Measurements from ENCODE around the gene PMPCA.

PMPCA gene

GRCh38 chr9:136433043-136433715, 22.7 kb downstream of the PMPCA start:
- in situ Hi-C loops (cut with MboI; ENCODE audit: low sequenced_read_pairs), result no loop called here

DNA sequence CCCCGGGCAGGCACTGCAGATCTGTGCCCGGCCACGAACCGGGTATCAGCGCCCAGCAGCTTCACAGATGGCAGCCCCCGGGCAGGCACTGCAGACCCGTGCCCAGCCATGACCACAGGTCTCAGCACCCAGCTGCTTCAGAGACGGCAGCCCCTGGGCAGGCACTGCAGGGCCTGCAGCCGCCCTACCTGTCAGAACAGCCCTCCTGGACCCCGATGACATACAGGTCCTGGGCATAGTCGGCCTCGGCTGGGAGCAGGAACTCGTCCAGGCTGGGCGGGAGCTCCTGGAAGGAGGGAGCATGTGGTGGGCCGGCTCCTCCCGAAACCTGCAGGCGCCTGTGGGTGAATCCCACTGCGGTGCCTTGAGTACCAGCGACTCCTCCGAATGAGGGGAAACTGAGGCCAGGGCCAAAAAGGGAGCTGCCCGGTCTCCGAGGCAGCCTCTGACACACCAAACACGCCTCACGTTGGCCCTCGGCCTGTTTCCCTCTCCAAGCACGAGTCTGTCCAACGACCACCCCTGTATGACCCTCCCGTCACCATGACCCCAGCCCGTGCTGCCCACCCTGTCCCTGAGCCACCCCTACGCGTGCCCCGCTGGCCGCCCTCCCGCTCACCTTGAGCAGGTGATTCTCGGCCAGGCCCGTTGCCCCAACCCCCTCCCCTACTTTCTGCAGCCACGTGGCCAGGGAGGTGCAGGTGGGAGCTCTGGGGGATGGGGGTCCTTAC, 23.6 kb downstream of the PMPCA start:
- in situ Hi-C loops (cut with MboI; ENCODE audit: low sequenced_read_pairs), result no loop called here

DNA sequence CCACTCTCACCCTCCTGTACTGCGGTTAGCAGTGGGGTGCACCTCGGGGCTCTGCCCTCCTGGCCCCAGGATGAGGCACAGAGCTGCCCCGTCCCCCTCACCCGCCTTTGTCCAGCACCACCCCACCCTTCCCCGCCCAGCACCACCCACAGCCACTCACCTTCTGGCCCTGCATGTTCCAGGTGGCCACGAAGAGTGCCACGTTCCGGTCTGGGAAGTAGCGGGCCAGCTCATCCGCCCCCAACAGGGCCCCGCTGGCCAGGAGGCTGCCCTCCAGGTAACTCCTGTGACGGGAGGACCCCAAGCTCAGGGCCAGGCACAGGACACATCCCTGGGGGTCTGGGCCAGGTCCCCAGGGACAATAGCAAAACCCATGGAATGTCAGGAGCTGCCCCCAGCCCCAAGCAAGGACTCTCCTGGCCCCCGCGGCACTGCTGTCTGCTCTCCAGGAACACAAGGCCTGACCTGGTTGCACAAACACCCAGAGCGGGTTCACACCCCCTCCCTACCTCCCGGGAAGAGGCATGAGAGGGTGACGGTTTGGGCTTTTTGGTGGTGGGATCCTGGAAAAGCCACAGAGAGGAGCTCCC, 24.2 kb downstream of the PMPCA start:
- in situ Hi-C loops (cut with MboI; ENCODE audit: low sequenced_read_pairs), result no loop called here

- in situ Hi-C loops (cut with MboI; ENCODE audit: low sequenced_read_pairs), result no loop called here
Measured at GRCh38 chr9:136436055-136436634, 25.7 kb downstream of the PMPCA start.

DNA sequence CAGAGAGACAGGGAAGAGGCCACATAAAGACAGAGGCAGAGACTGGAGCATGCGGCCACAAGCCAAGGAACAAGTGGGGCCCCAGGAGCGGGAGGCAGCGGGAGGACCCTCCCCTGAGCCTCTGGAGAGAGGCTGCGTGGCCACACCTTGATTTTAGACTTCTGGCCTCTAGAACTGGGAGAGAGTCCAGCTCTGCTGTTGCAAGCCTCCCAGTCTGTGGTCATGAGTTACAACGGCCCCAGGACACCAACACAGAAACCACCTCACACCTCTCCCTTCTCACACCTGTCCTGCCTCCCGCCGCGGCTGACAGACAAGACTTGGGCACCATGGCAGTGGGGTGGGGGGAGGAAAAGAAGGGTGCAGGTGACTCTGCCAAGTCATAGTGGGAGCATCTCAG, 27.0 kb downstream of the PMPCA start:
- in situ Hi-C loops (cut with MboI; ENCODE audit: low sequenced_read_pairs), result no loop called here

DNA sequence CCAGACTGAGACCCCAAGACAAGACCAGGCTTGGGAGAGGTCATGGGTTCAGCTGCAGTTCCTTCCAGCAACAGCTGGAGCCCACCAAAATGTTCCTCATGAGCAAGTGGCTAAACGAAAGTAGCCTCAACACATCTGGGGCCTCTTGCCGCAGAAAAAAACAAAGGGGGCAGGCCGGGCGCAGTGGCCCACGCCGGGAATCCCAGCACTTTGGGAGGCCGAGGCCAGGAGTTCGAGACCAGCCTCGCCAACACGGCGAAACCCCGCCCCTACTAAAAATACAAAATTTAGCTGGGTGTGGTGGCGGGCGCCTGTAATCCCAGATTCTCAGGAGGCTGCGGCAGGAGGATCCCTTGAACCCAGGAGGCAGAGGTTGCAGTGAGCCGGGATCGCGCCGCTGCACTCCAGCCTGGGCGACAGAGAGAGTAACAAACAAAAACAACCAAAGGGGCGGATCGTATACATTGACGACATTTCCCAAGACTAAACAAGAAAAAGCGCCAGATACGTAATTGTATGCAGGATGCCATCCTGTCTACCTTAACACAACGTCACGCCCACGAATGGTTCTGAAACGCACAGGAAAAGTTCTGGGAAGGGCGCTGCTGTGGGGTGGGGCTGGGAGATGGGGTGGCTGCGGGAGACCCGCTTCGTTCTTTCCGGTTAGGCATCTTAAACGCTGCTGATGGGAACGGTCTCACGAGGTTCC, 27.5 kb downstream of the PMPCA start:
- in situ Hi-C loops (cut with MboI; ENCODE audit: low sequenced_read_pairs), result no loop called here

DNA sequence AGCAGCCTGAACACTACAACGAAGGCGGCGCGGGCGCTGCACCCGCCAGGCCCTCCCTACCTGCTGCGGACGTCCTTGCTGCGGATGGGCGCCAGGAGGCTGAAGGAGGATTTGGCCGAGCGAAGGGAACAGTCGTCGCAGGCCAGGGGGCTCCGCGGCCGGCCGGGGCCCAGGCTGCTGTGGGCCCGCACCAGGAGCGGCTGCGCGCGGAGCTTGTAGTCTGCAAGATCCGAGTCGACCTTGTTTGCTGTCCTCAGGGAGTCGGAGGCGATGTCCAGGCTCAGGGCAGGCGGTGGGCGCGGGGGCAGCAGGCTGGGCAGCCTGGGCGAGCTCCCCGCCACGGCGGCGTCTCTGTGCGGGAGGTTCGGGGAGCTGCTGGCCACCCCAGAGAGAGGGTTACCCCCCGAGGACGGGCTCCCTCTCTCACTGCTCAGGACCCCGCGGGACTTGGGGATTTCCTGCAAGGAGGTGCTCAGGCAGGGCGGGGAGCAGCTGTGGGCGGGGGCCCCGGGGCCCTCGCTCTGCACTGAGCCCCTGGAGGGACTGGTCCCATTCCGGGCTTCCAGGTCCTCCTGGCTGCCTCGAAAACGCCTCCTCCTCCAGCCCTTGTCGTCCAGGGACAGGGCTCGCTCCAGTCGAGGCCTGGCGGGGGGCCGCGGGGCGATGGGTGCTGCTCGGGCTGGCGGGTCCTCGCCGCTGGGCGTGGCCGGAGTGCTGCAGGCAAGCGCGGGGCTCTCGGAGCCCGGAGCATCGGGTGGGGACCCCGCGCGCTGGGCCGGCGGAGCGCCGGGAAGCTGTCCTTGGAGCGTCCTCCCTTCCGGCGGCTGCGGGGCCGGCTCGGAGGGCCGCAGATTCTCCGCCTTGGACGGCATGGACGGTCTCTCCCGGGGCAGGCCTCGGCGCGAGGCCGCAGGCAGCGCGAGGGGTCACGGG, 28.4 kb downstream of the PMPCA start:
- in situ Hi-C loops (cut with MboI; ENCODE audit: low sequenced_read_pairs), result no loop called here

DNA sequence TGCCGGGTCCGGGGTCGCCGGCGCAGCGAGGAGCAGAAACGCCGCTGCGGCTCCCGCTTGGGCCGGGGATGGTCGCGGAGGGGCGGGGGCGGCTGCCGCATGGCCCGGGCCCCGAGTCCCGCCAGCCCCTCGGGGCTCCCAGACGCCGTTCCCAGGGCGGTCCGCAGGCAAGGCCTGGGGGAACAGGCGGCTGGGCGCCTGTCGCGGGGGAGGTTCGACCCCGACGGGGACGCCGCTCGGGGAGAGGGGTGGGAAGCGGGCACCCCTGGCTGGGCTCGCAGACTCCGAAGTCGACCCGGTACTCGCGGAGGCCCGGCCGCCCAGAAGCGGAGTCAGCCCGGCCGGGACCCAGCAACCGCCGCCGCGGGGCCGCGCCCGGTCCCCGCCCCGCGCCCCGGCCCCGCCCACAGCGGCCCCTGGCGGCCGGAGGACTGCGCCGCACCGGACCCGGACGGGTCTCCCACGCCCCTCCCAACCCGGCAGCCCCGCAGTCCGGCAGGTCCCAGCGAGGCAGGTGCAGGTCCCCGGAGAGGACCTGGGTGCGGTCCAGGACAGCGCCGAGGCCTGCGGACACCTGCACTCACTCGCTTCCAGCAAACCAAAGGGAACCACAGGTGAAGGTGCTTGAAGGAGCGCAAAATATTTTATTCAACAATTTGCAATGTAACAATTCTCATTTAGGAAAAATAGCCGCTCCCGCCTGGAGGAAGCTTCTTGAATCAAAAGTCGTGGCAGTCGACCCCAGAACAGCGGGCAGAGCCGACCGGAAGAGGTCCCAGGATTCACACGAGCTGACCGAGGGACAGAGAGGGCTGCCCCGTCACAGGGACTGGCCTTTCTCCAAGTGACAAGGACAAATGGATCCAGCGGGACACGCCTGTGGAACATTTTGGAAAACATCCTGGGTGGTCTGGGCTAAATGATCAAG, 29.3 kb downstream of the PMPCA start, which contains the start of gene INPP5E:
Gene INPP5E (minus strand): TSS at position 365 of the 928 bp plus-strand sequence. CDS start 426 bp downstream, outside the sequence.
- in situ Hi-C loops (cut with MboI; ENCODE audit: low sequenced_read_pairs), result no loop called here

GRCh38 chr9:136441191-136441680, 30.8 kb downstream of the PMPCA start:
- in situ Hi-C loops (cut with MboI; ENCODE audit: low sequenced_read_pairs), result no loop called here

- in situ Hi-C loops (cut with MboI; ENCODE audit: low sequenced_read_pairs), result no loop called here
Measured at GRCh38 chr9:136441681-136442245, 31.3 kb downstream of the PMPCA start.

GRCh38 chr9:136442265-136442664, 31.8 kb downstream of the PMPCA start:
- in situ Hi-C loops (cut with MboI; ENCODE audit: low sequenced_read_pairs), result no loop called here

DNA sequence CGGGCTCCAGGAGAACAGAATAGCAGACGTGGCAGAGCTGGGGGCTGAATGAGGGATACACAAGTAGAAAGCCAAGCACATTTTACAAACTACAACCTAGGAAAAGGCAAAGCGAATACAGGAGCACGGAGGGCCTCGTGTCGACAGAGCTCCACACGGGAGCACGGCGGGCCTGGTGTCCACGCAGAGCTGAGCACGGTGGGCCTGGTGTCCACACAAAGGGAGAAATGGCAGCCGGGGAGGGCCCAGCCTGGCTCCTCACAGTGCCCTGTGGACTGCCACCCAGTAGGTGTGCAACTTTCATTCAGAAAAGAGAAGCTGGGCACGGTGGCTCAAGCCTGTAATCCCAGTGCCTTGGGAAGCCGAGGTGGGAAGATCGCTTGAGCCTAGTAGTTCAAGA, 32.6 kb downstream of the PMPCA start:
- in situ Hi-C loops (cut with MboI; ENCODE audit: low sequenced_read_pairs), result no loop called here

GRCh38 chr9:136443687-136444086, 33.2 kb downstream of the PMPCA start:
- in situ Hi-C loops (cut with MboI; ENCODE audit: low sequenced_read_pairs), result no loop called here

DNA sequence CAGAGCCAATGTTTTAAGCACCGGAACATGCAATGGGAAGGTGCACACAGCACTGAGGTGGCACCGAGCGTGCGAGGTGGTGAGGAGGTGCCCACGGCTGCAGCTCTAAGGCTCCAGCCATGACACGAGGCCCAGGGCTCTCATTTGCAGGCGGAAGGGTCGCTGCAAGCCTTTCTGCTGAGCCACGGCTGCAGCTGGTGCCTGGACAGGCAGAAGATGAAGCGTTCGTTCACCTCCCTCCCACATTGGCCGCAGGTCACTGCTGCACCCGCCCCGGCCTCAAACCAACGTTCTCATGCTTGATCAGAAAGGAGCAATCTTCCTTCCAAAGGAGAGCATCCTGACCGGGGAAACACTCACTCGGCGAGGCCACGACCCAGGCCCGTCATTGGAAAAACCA, 33.6 kb downstream of the PMPCA start:
- in situ Hi-C loops (cut with MboI; ENCODE audit: low sequenced_read_pairs), result no loop called here

- in situ Hi-C loops (cut with MboI; ENCODE audit: low sequenced_read_pairs), result no loop called here
Measured at GRCh38 chr9:136445799-136446198, 35.3 kb downstream of the PMPCA start.

GRCh38 chr9:136447173-136447778, 36.8 kb downstream of the PMPCA start:
- in situ Hi-C loops (cut with MboI; ENCODE audit: low sequenced_read_pairs), result no loop called here

GRCh38 chr9:136448655-136449054, 38.2 kb downstream of the PMPCA start:
- in situ Hi-C loops (cut with MboI; ENCODE audit: low sequenced_read_pairs), result no loop called here

All from hTERT RPE-1 (cell line).